GM12873 (cell line): ENCODE data around the gene SLC9B1.

Experiments used
- CTCF ChIP-seq: IDR thresholded peaks from 2 replicates; pipeline ENCODE4 v1.5.1; 2012; ENCODE audit warnings: low read depth, mild to moderate bottlenecking, moderate library complexity, low read length, control low read depth; ENCODE audit not compliant: insufficient read depth; ENCODE audit errors: missing control alignments

SLC9B1 gene

GRCh38 chr4:103019308-103020124 is at the start of gene SLC9B1:
SLC9B1 (minus strand) TSS chr4:103019705; CDS start chr4:102991711, 27,994 bp downstream.
- no peak for TF ChIP-seq CTCF

- no peak for TF ChIP-seq CTCF
Observed at GRCh38 chr4:103067841-103068547, 48.5 kb upstream of the SLC9B1 start.

GRCh38 chr4:103060453-103061148 is 41.1 kb upstream of the SLC9B1 start:
- no peak for TF ChIP-seq CTCF

- TF ChIP-seq CTCF: no peak
Observed at GRCh38 chr4:103054030-103054429, 34.5 kb upstream of the SLC9B1 start.

GRCh38 chr4:103052779-103053178 is 33.3 kb upstream of the SLC9B1 start:
- no peak for TF ChIP-seq CTCF

GRCh38 chr4:103052145-103052544 is 32.6 kb upstream of the SLC9B1 start:
- TF ChIP-seq CTCF: no peak
